Endodermal cell (in vitro differentiated cells): Measurements from ENCODE around the gene SYNE1. TPM values are rescaled to one million over a fixed set of nuclear protein-coding genes. Genes with fewer than 3 reads are reported as not detected.
"Not testable (repeated sequence)": the region's sequence is repeated elsewhere in the genome, so short reads cannot be mapped to it uniquely, and the experiment has no call there.

Experiments
- DNase-seq: peaks from one replicate; pipeline ENCODE4 v3.0.0-alpha.2; 2017
- H3K27ac ChIP-seq: 2 replicates; pipeline ENCODE4 v1.5.1; 2013; ENCODE audit warnings: mild to moderate bottlenecking, low read depth, low read length, moderate library complexity
- H3K27me3 ChIP-seq: 2 replicates; pipeline ENCODE4 v1.6.1; 2013; ENCODE audit warnings: mild to moderate bottlenecking, low read length, moderate library complexity; ENCODE audit not compliant: insufficient read depth, control insufficient read depth, poor library complexity, severe bottlenecking
- H3K36me3 ChIP-seq: 2 replicates; pipeline ENCODE4 v1.7.0; 2013; ENCODE audit warnings: mild to moderate bottlenecking, low read length, moderate library complexity; ENCODE audit not compliant: control insufficient read depth, insufficient read depth
- H3K4me1 ChIP-seq: one replicate; pipeline ENCODE4 v1.7.0; 2013; ENCODE audit warnings: low read length; ENCODE audit not compliant: control insufficient read depth, insufficient read depth
- H3K4me3 ChIP-seq: 2 replicates; pipeline ENCODE4 v1.5.1; 2013; ENCODE audit warnings: mild to moderate bottlenecking, low read length, moderate library complexity
- H3K9ac ChIP-seq: 2 replicates; pipeline ENCODE4 v1.6.1; 2013; ENCODE audit warnings: mild to moderate bottlenecking, low read length, moderate library complexity; ENCODE audit not compliant: poor library complexity, severe bottlenecking; ENCODE audit errors: extremely low read depth
- H3K9me3 ChIP-seq: 2 replicates; pipeline ENCODE4 v1.6.1; 2013; ENCODE audit warnings: mild to moderate bottlenecking, low read length, moderate library complexity; ENCODE audit not compliant: control insufficient read depth
- H3K27ac Mint-ChIP-seq: 2 replicates; pipeline ENCODE4 v1.8.0; 2020; ENCODE audit warnings: mixed read lengths
- H3K27me3 Mint-ChIP-seq: 2 replicates; pipeline ENCODE4 v1.8.0; 2021; ENCODE audit warnings: mild to moderate bottlenecking, mixed read lengths; ENCODE audit not compliant: insufficient read depth
- H3K36me3 Mint-ChIP-seq: 2 replicates; pipeline ENCODE4 v1.8.0; 2020; ENCODE audit warnings: low read depth, mixed read lengths
- H3K4me1 Mint-ChIP-seq: 2 replicates; pipeline ENCODE4 v1.8.0; 2020; ENCODE audit warnings: mixed read lengths
- H3K4me3 Mint-ChIP-seq: 2 replicates; pipeline ENCODE4 v1.8.0; 2020; ENCODE audit warnings: mild to moderate bottlenecking, moderate library complexity, mixed read lengths
- H3K9me3 Mint-ChIP-seq: 2 replicates; pipeline ENCODE4 v1.8.0; 2020; ENCODE audit warnings: mild to moderate bottlenecking, mixed read lengths
- WGBS, 2 experiments: methylation state at CpG; one replicate each; pipeline versions ENCODE4 v1.1.5 to v1.1.7; 2013; ENCODE audit warnings: missing lambda C conversion rate in 2 of 2, mixed read lengths in 1 of 2; ENCODE audit not compliant: insufficient coverage in 1 of 2, insufficient read length in 1 of 2; 5-methylcytosine and 5-hydroxymethylcytosine counted together
- total RNA-seq, 2 donors: library from RNA; stranded (reverse); fragmentation: NEBNext Ultra II Directional in 1 of 2; extraction: Animal tissue kit (Norgen Biotek cat#: 25700) in 1 of 2; gene quantifications; 2 replicates in 1 of 2; 3 replicates in 1 of 2; pipeline ENCODE4 v1.2.1, GENCODE V29; 2021
- TF ChIP-seq, protein P1 (sequence below): fragments of 200-600 bp; sonication (generic); conservative IDR thresholded peaks from 2 replicates; pipeline ENCODE4 v1.5.0; 2021; ENCODE audit warnings: antibody characterized with exemption, mild to moderate bottlenecking

The SYNE1 gene
- total RNA-seq, 2 donors from 2014 or later = 7.9 to 9.5 TPM

DNA sequence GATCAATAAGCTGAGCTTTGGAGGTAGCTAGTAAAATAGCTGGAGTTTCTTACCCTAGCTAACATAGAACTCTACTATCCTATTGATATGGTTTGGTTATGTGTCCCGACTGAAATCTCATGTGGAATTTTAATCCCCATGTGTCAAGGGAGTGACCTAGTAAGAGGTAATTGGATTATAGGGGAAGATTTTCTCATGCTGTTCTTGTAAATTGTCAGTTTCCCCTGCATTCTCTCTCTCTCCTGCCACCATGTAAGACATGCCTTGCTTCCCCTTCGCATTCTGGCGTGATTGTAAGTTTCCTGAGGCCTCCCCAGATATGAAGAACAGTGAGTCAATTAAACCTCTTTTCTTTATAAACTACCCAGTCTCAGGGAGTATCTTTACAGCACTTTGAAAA, 24.6 kb upstream of the SYNE1 start:
- TF ChIP-seq, protein P1, sequence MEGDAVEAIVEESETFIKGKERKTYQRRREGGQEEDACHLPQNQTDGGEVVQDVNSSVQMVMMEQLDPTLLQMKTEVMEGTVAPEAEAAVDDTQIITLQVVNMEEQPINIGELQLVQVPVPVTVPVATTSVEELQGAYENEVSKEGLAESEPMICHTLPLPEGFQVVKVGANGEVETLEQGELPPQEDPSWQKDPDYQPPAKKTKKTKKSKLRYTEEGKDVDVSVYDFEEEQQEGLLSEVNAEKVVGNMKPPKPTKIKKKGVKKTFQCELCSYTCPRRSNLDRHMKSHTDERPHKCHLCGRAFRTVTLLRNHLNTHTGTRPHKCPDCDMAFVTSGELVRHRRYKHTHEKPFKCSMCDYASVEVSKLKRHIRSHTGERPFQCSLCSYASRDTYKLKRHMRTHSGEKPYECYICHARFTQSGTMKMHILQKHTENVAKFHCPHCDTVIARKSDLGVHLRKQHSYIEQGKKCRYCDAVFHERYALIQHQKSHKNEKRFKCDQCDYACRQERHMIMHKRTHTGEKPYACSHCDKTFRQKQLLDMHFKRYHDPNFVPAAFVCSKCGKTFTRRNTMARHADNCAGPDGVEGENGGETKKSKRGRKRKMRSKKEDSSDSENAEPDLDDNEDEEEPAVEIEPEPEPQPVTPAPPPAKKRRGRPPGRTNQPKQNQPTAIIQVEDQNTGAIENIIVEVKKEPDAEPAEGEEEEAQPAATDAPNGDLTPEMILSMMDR = no peak
- Histone ChIP-seq H3K4me1 (peaks cover 3% of the 10 kb centered on the region), H3K4me3 (peak overlapping the region; percentile 70), H3K27me3 (no peaks in the 10 kb centered on the region), H3K9ac (no peak overlapping the region), H3K36me3 (no peaks in the 10 kb centered on the region), H3K9me3 (peaks cover 49% of the 10 kb centered on the region), H3K27ac (no peak overlapping the region)
- no peaks in the 10 kb centered on the region for H3K27me3 Mint-ChIP-seq
- H3K9me3 Mint-ChIP-seq = peaks cover 28% of the 10 kb centered on the region
- H3K36me3 Mint-ChIP-seq = peaks cover 3% of the 10 kb centered on the region
- peaks cover 7% of the 10 kb centered on the region for H3K4me1 Mint-ChIP-seq
- WGBS, 2 experiments = 47 to 79% methylated on average over 2 to 3 of the region's 3 CpGs
- no peak overlapping the region for H3K27ac Mint-ChIP-seq
- no peak overlapping the region for H3K4me3 Mint-ChIP-seq
- no peak for DNase-seq

DNA sequence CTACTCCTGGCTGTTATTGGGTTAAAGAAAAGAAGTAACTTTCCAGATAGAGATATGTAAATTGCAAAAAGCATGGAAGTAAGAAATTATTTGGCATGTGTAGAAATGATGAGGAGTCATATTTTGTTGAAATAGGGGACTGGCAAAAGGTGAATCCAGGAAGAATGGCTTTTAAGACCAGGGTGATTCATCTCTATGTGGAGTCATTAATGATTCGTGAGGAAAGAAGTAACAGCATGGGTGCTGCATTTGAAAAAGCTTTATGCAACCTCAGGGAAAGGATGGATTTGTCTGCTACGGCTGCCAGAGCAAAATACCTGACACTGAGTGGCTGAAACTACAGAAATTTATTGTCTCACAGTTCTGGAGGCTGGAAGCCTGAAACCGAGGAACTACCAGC, 14.8 kb upstream of the SYNE1 start:
- Histone ChIP-seq H3K36me3 (no peaks in the 10 kb centered on the region), H3K27ac (no peak overlapping the region), H3K4me3 (no peak overlapping the region), H3K9ac (no peak overlapping the region), H3K27me3 (no peaks in the 10 kb centered on the region), H3K4me1 (no peaks in the 10 kb centered on the region), H3K9me3 (no peaks in the 10 kb centered on the region)
- H3K4me3 Mint-ChIP-seq = no peak overlapping the region
- 67 to 81% methylated on average over 3 of the region's 3 CpGs for WGBS, 2 experiments
- DNase-seq = no peak
- H3K27me3 Mint-ChIP-seq = no peaks in the 10 kb centered on the region
- no peak overlapping the region for H3K27ac Mint-ChIP-seq
- peaks cover 18% of the 10 kb centered on the region for H3K4me1 Mint-ChIP-seq
- peaks cover 3% of the 10 kb centered on the region for H3K9me3 Mint-ChIP-seq
- TF ChIP-seq, protein P1 = no peak
- H3K36me3 Mint-ChIP-seq = no peaks in the 10 kb centered on the region

DNA sequence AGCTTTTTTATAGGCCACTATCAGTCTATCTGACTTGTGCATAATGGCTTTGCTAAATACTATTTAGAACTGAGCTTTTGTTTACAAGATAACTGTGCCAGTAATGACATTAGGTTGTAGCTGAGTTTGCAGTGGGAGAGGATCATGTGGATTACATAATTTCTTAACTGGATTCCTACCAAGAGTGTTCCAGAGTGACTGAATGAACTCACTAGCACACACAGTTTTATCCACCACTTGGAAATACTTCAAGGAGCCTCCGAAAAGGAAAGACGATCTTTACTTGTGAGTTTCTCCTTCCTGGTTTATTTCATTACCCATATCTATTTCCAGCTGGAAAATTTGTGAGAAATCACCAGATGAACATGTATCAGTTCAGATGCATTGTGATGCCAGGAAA, 10.9 kb upstream of the SYNE1 start:
- Mint-ChIP-seq H3K9me3 (no peaks in the 10 kb centered on the region), H3K36me3 (no peaks in the 10 kb centered on the region), H3K27me3 (no peaks in the 10 kb centered on the region), H3K4me1 (peaks cover 22% of the 10 kb centered on the region), H3K4me3 (no peak overlapping the region), H3K27ac (no peak overlapping the region)
- WGBS, 2 experiments = 98% methylated on average over 2 of the region's 2 CpGs; no CpG with 5 or more reads in 1 of the 2 experiments
- Histone ChIP-seq H3K36me3 (no peaks in the 10 kb centered on the region), H3K4me1 (no peaks in the 10 kb centered on the region), H3K27ac (no peak overlapping the region), H3K9ac (no peak overlapping the region), H3K9me3 (no peaks in the 10 kb centered on the region), H3K27me3 (no peaks in the 10 kb centered on the region), H3K4me3 (no peak overlapping the region)
- TF ChIP-seq, protein P1 = no peak
- DNase-seq = no peak

DNA sequence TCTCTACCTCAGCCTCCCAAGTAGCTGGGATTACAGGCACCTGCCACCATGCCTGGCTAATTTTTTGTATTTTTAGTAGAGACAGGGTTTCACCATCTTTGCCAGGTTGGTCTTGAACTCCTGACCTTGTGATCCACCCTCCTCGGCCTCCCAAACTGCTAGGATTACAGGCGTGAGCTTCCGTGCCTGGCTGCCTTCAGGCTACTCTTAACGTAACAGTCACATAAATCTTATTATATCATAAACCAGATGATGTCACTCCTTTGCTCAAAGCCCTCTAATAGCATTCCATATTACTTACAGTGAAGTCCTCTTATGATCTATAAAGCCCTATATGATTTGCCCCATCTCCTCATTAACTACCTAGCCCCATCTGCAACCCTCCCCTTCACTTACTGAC, 9.6 kb upstream of the SYNE1 start:
- not testable (repeated sequence) for H3K27ac ChIP-seq, H3K9ac ChIP-seq, H3K9me3 ChIP-seq, H3K36me3 ChIP-seq, H3K4me1 ChIP-seq, H3K27ac Mint-ChIP-seq, DNase-seq, H3K36me3 Mint-ChIP-seq, H3K27me3 Mint-ChIP-seq, H3K4me3 ChIP-seq, H3K4me3 Mint-ChIP-seq, H3K27me3 ChIP-seq, H3K9me3 Mint-ChIP-seq
- WGBS, 2 experiments = 90 to 93% methylated on average over 3 to 4 of the region's 4 CpGs
- peaks cover 14% of the 10 kb centered on the region for H3K4me1 Mint-ChIP-seq
